Liver (tissue), 9 donors: ENCODE measurements around the gene CDC42. TPM values are rescaled to one million over a fixed set of nuclear protein-coding genes. Genes with fewer than 3 reads are reported as not detected.

Experiments
- DNase-seq: peaks from one replicate; pipeline ENCODE4 v3.0.0-alpha.2; 2017; ENCODE audit warnings: low spot score
- H3K27ac ChIP-seq, 2 donors: one replicate each; pipeline ENCODE4 v1.7.0; 2013; ENCODE audit warnings: inconsistent platforms in 2 of 2, low read length in 2 of 2, control low read depth in 1 of 2, low read depth in 1 of 2, mild to moderate bottlenecking in 1 of 2
- H3K27me3 ChIP-seq, 4 donors: one replicate each; pipeline versions ENCODE4 v1.6.1 to v1.7.0; 2013; ENCODE audit warnings: low read length in 3 of 4, inconsistent platforms in 1 of 4, mild to moderate bottlenecking in 1 of 4, moderate library complexity in 1 of 4; ENCODE audit not compliant: control insufficient read depth in 4 of 4, insufficient read depth in 4 of 4
- H3K36me3 ChIP-seq, 4 donors: one replicate each; pipeline versions ENCODE4 v1.6.1 to v1.7.0; 2013; ENCODE audit warnings: low read length in 3 of 4, mild to moderate bottlenecking in 3 of 4, low read depth in 1 of 4, moderate library complexity in 1 of 4; ENCODE audit not compliant: control insufficient read depth in 4 of 4, insufficient read depth in 3 of 4
- H3K4me1 ChIP-seq, 4 donors: one replicate each; pipeline versions ENCODE4 v1.6.1 to v1.7.0; 2013; ENCODE audit warnings: low read length in 3 of 4, mild to moderate bottlenecking in 3 of 4, moderate library complexity in 1 of 4; ENCODE audit not compliant: control insufficient read depth in 4 of 4, insufficient read depth in 4 of 4
- H3K4me3 ChIP-seq, 3 donors: one replicate each; pipeline versions ENCODE4 v1.6.1 to v1.7.0; 2013; ENCODE audit warnings: low read length in 3 of 3, control low read depth in 1 of 3, low read depth in 1 of 3, mild to moderate bottlenecking in 1 of 3
- H3K9ac ChIP-seq, 2 donors: one replicate each; pipeline ENCODE4 v1.7.0; 2013; ENCODE audit warnings: low read length in 2 of 2, mild to moderate bottlenecking in 2 of 2, moderate library complexity in 2 of 2, control low read depth in 1 of 2, low read depth in 1 of 2
- H3K9me3 ChIP-seq, 4 donors: one replicate each; pipeline versions ENCODE4 v1.6.1 to v1.7.0; 2013; ENCODE audit warnings: low read length in 3 of 4; ENCODE audit not compliant: control insufficient read depth in 4 of 4
- CTCF ChIP-seq: fragments of 150-350 bp; IDR thresholded peaks from 2 replicates; pipeline ENCODE4 v1.5.1; 2017; ENCODE audit warnings: improper control_type of control experiment, low read depth, low read length; ENCODE audit not compliant: missing input control
- EGR1 ChIP-seq, 2 donors: IDR thresholded peaks; 2 replicates each; pipeline ENCODE4 v1.6.1; 2016 to 2018; ENCODE audit warnings: antibody characterized with exemption in 2 of 2, low read depth in 2 of 2
- HNF4A ChIP-seq, 2 donors: conservative IDR thresholded peaks; 2 replicates each; pipeline ENCODE4 v1.6.1; 2016; ENCODE audit warnings: antibody characterized with exemption in 2 of 2, mild to moderate bottlenecking in 2 of 2
- HNF4G ChIP-seq: IDR thresholded peaks from 2 replicates; pipeline ENCODE4 v1.6.1; 2016; ENCODE audit warnings: antibody characterized with exemption
- JUND ChIP-seq, 2 donors: IDR thresholded peaks; 2 replicates each; pipeline ENCODE4 v1.6.1; 2016; ENCODE audit warnings: antibody characterized with exemption in 2 of 2
- NR2F2 ChIP-seq: IDR thresholded peaks from 2 replicates; pipeline ENCODE4 v1.6.1; 2016; ENCODE audit warnings: antibody characterized with exemption
- RAD21 ChIP-seq, 2 donors: IDR thresholded peaks; 2 replicates each; pipeline ENCODE4 v1.6.1; 2016; ENCODE audit warnings: antibody characterized with exemption in 2 of 2, mild to moderate bottlenecking in 2 of 2
- RXRA ChIP-seq, 2 donors: IDR thresholded peaks; 2 replicates each; pipeline ENCODE4 v1.6.1; 2017 to 2018; ENCODE audit warnings: antibody characterized with exemption in 2 of 2, mild to moderate bottlenecking in 1 of 2
- TAF1 ChIP-seq: conservative IDR thresholded peaks from 2 replicates; pipeline ENCODE4 v1.6.1; 2016; ENCODE audit warnings: antibody characterized with exemption, mild to moderate bottlenecking
- YY1 ChIP-seq: IDR thresholded peaks from 2 replicates; pipeline ENCODE4 v1.6.1; 2016; ENCODE audit warnings: antibody characterized with exemption, mild to moderate bottlenecking
- WGBS: extraction: QIAGEN DNeasy Blood & Tissue Kit; methylation state at CpG from one replicate; pipeline ENCODE4 v1.1.7; 2013; 5-methylcytosine and 5-hydroxymethylcytosine counted together
- polyA plus RNA-seq, 2 donors: library from polyadenylated mRNA; stranded (reverse) in 1 of 2; unstranded in 1 of 2; fragments of 200-250 nt in 1 of 2; fragments of >200 nt in 1 of 2; fragmentation: Nextera tagmentation in 1 of 2; extraction: Ambion mirVana in 1 of 2; gene quantifications; one replicate each; pipeline versions ENCODE4 v1.2.1 to v1.2.3, GENCODE V29; 2013 to 2015
- total RNA-seq, 2 donors: library from RNA; depleted of rRNA; stranded (reverse); fragments of >200 nt; gene quantifications; one replicate each; pipeline ENCODE4 v1.2.3, GENCODE V29; 2014
- TF ChIP-seq, protein P1 (sequence below): IDR thresholded peaks from 2 replicates; pipeline ENCODE4 v1.6.1; 2016; ENCODE audit warnings: antibody characterized with exemption, mild to moderate bottlenecking
- TF ChIP-seq, protein P2 (sequence below): IDR thresholded peaks from 2 replicates; pipeline ENCODE4 v1.6.1; 2016; ENCODE audit warnings: antibody characterized with exemption
- TF ChIP-seq, protein P3 (sequence below): IDR thresholded peaks from 2 replicates; pipeline ENCODE4 v1.6.1; 2016; ENCODE audit warnings: antibody characterized with exemption
- donor health status: healthy.
- donor health status: healthy.
- donor health status: healthy.
- donor health status: healthy.
- donor health status: healthy.

Gene CDC42
- total and polyA plus RNA-seq, 4 donors = 40.3 to 140 (median 69.0) TPM

- 78% methylated on average over 15 of the region's 15 CpGs for WGBS
- no peaks in the 10 kb centered on the region for H3K36me3 ChIP-seq
- no peak overlapping the region for H3K9ac ChIP-seq
- H3K9me3 ChIP-seq = no peaks in the 10 kb centered on the region
- H3K4me3 ChIP-seq = no peak overlapping the region
- TF ChIP-seq HNF4A (conservative IDR thresholded peaks at IDR 0.05) = no peak
- TF ChIP-seq, protein P1, sequence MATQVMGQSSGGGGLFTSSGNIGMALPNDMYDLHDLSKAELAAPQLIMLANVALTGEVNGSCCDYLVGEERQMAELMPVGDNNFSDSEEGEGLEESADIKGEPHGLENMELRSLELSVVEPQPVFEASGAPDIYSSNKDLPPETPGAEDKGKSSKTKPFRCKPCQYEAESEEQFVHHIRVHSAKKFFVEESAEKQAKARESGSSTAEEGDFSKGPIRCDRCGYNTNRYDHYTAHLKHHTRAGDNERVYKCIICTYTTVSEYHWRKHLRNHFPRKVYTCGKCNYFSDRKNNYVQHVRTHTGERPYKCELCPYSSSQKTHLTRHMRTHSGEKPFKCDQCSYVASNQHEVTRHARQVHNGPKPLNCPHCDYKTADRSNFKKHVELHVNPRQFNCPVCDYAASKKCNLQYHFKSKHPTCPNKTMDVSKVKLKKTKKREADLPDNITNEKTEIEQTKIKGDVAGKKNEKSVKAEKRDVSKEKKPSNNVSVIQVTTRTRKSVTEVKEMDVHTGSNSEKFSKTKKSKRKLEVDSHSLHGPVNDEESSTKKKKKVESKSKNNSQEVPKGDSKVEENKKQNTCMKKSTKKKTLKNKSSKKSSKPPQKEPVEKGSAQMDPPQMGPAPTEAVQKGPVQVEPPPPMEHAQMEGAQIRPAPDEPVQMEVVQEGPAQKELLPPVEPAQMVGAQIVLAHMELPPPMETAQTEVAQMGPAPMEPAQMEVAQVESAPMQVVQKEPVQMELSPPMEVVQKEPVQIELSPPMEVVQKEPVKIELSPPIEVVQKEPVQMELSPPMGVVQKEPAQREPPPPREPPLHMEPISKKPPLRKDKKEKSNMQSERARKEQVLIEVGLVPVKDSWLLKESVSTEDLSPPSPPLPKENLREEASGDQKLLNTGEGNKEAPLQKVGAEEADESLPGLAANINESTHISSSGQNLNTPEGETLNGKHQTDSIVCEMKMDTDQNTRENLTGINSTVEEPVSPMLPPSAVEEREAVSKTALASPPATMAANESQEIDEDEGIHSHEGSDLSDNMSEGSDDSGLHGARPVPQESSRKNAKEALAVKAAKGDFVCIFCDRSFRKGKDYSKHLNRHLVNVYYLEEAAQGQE = no peak
- no peak for TF ChIP-seq YY1
- TF ChIP-seq, protein P2, sequence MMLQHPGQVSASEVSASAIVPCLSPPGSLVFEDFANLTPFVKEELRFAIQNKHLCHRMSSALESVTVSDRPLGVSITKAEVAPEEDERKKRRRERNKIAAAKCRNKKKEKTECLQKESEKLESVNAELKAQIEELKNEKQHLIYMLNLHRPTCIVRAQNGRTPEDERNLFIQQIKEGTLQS = no peak
- no peak for TF ChIP-seq TAF1
- TF ChIP-seq RXRA (IDR thresholded peaks at IDR 0.05) = no peak
- no peak for TF ChIP-seq EGR1 (IDR thresholded peaks at IDR 0.05; ENCODE audit: low read depth in 2 of 2)
- TF ChIP-seq HNF4G = no peak
- no peak for TF ChIP-seq JUND (IDR thresholded peaks at IDR 0.05)
- TF ChIP-seq, protein P3, sequence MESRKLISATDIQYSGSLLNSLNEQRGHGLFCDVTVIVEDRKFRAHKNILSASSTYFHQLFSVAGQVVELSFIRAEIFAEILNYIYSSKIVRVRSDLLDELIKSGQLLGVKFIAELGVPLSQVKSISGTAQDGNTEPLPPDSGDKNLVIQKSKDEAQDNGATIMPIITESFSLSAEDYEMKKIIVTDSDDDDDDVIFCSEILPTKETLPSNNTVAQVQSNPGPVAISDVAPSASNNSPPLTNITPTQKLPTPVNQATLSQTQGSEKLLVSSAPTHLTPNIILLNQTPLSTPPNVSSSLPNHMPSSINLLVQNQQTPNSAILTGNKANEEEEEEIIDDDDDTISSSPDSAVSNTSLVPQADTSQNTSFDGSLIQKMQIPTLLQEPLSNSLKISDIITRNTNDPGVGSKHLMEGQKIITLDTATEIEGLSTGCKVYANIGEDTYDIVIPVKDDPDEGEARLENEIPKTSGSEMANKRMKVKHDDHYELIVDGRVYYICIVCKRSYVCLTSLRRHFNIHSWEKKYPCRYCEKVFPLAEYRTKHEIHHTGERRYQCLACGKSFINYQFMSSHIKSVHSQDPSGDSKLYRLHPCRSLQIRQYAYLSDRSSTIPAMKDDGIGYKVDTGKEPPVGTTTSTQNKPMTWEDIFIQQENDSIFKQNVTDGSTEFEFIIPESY = no peak
- TF ChIP-seq CTCF = no peak
- TF ChIP-seq RAD21 (IDR thresholded peaks at IDR 0.05) = no peak
- TF ChIP-seq NR2F2 = no peak
- no peaks in the 10 kb centered on the region for H3K27me3 ChIP-seq
- peaks cover 0 to 2% (median 0%) of the 10 kb centered on the region in 4 donors for H3K4me1 ChIP-seq
- no peak overlapping the region for H3K27ac ChIP-seq
- DNase-seq = no peak
Observed at GRCh38 chr1:22132517-22133235, 80.2 kb downstream of the CDC42 start.

- H3K9ac ChIP-seq = no peak overlapping the region
- H3K4me3 ChIP-seq = no peak overlapping the region
- no peaks in the 10 kb centered on the region for H3K4me1 ChIP-seq
- H3K27ac ChIP-seq = no peak overlapping the region
- 60% methylated on average over 16 of the region's 16 CpGs for WGBS
- no peaks in the 10 kb centered on the region for H3K9me3 ChIP-seq
- no peaks in the 10 kb centered on the region for H3K27me3 ChIP-seq
- TF ChIP-seq, protein P1 = no peak
- TF ChIP-seq TAF1 (no peak), CTCF (no peak)
- no peaks in the 10 kb centered on the region for H3K36me3 ChIP-seq
- no peak for DNase-seq
Observed at GRCh38 chr1:22133247-22133930, 80.9 kb downstream of the CDC42 start.
